SU-DHL-6 (cell line): ENCODE results near the gene GALNT17.

Experiments
- H2AFZ ChIP-seq: fragments of 200-600 bp; sonication (generic); 2 replicates; pipeline ENCODE4 v1.6.1; 2014; ENCODE audit warnings: low read depth, mild to moderate bottlenecking, moderate library complexity, mixed read lengths, antibody characterized with exemption, low read length; ENCODE audit not compliant: severe bottlenecking
- H3F3A ChIP-seq: fragments of 200-600 bp; shearing (Covaris generic); 2 replicates; pipeline ENCODE4 v1.6.0; 2016; ENCODE audit warnings: antibody characterized with exemption, mild to moderate bottlenecking; ENCODE audit not compliant: insufficient read depth
- H3K27ac ChIP-seq: fragments of 200-600 bp; sonication (generic); 2 replicates; pipeline ENCODE4 v1.5.1; 2016; ENCODE audit warnings: low read depth, mild to moderate bottlenecking, low read length, moderate library complexity, mixed read lengths
- H3K27me3 ChIP-seq: fragments of 200-600 bp; sonication (generic), shearing (Covaris generic); 2 replicates; pipeline ENCODE4 v1.6.0; 2014; ENCODE audit warnings: mild to moderate bottlenecking, low read length
- H3K36me3 ChIP-seq: fragments of 200-600 bp; sonication (generic); 2 replicates; pipeline ENCODE4 v1.6.1; 2014; ENCODE audit warnings: mild to moderate bottlenecking, low read length, mixed read lengths
- H3K4me2 ChIP-seq: fragments of 300-600, 200-600 bp; shearing (Covaris generic), sonication (generic); 2 replicates; pipeline ENCODE4 v1.6.0; 2014; ENCODE audit warnings: low read length, low read depth, mild to moderate bottlenecking; ENCODE audit not compliant: poor library complexity, severe bottlenecking
- H3K4me3 ChIP-seq: fragments of 200-600 bp; sonication (generic); 2 replicates; pipeline ENCODE4 v1.5.1; 2014; ENCODE audit warnings: antibody characterized with exemption, low read length, mild to moderate bottlenecking, mixed read lengths; ENCODE audit not compliant: insufficient read depth, poor library complexity, severe bottlenecking
- H3K79me2 ChIP-seq: fragments of 200-600 bp; sonication (generic); 2 replicates; pipeline ENCODE4 v1.6.1; 2014; ENCODE audit warnings: mild to moderate bottlenecking, low read length, moderate library complexity; ENCODE audit not compliant: insufficient read depth
- H3K9ac ChIP-seq: fragments of 200-600 bp; sonication (generic); 2 replicates; pipeline ENCODE4 v1.7.0; 2014; ENCODE audit warnings: mild to moderate bottlenecking, low read length
- H3K9me2 ChIP-seq: fragments of 200-600 bp; sonication (generic); replicated peaks from 2 replicates; pipeline ENCODE4 v1.6.1; 2014; ENCODE audit warnings: low read length; ENCODE audit not compliant: insufficient read depth
- H3K9me3 ChIP-seq: fragments of 200-600 bp; sonication (generic); 2 replicates; pipeline ENCODE4 v1.6.1; 2014; ENCODE audit warnings: low read length, mixed read lengths; ENCODE audit not compliant: insufficient read depth
- H4K20me1 ChIP-seq: fragments of 200-600 bp; sonication (generic); 2 replicates; pipeline ENCODE4 v1.6.1; 2014; ENCODE audit warnings: low read depth, mild to moderate bottlenecking, antibody characterized with exemption, low read length, moderate library complexity, mixed read lengths
- CTCF ChIP-seq: fragments of 200-600 bp; sonication (generic); IDR thresholded peaks from one replicate; pipeline ENCODE4 v1.5.1; 2017; ENCODE audit warnings: antibody characterized with exemption, mild to moderate bottlenecking, low read length, moderate library complexity; ENCODE audit not compliant: insufficient read depth, poor library complexity, severe bottlenecking
- EZH2phosphoT487 ChIP-seq: fragments of 200-600 bp; sonication (generic), shearing (Covaris generic); conservative IDR thresholded peaks from 2 replicates; pipeline ENCODE4 v1.6.1; 2018; ENCODE audit warnings: mild to moderate bottlenecking, antibody characterized with exemption, low read length, moderate library complexity, mixed read lengths

Gene GALNT17

GRCh38 chr7:71308096-71308495 lies 176.2 kb downstream of the GALNT17 start:
- H4K20me1 ChIP-seq, result no peaks in the 10 kb centered on the region
- H3K36me3 ChIP-seq, result no peaks in the 10 kb centered on the region
- no peak overlapping the region for H3K4me3 ChIP-seq
- no peaks in the 10 kb centered on the region for H3K9me2 ChIP-seq
- H2AFZ ChIP-seq, result no peak overlapping the region
- no peaks in the 10 kb centered on the region for H3K27me3 ChIP-seq
- H3K79me2 ChIP-seq, result no peaks in the 10 kb centered on the region
- peaks cover 10% of the 10 kb centered on the region; the same call in 1 of the 2 replicates for H3K9me3 ChIP-seq
- no peaks in the 10 kb centered on the region for H3F3A ChIP-seq
- no peak for TF ChIP-seq EZH2phosphoT487
- no peak for TF ChIP-seq CTCF
- no peak overlapping the region for H3K27ac ChIP-seq
- no peak overlapping the region for H3K9ac ChIP-seq
- H3K4me2 ChIP-seq, result no peak overlapping the region

GRCh38 chr7:71311576-71311975 lies 179.6 kb downstream of the GALNT17 start:
- no peaks in the 10 kb centered on the region for H3F3A ChIP-seq
- H3K79me2 ChIP-seq, result no peaks in the 10 kb centered on the region

GRCh38 chr7:71312755-71313490 lies 181.0 kb downstream of the GALNT17 start:
- H3K9me3 ChIP-seq, result peaks cover 10% of the 10 kb centered on the region; the same call in 1 of the 2 replicates
- no peaks in the 10 kb centered on the region for H3F3A ChIP-seq
- no peak overlapping the region for H3K4me3 ChIP-seq
- H2AFZ ChIP-seq, result no peak overlapping the region
- TF ChIP-seq EZH2phosphoT487, result no peak
- TF ChIP-seq CTCF, result no peak
- no peak overlapping the region for H3K4me2 ChIP-seq
- H3K27me3 ChIP-seq, result no peaks in the 10 kb centered on the region
- no peaks in the 10 kb centered on the region for H3K79me2 ChIP-seq
- no peak overlapping the region for H3K9ac ChIP-seq
- H4K20me1 ChIP-seq, result no peaks in the 10 kb centered on the region
- H3K27ac ChIP-seq, result no peak overlapping the region
- no peaks in the 10 kb centered on the region for H3K9me2 ChIP-seq
- H3K36me3 ChIP-seq, result no peaks in the 10 kb centered on the region

More at GRCh38 chr7:71311576-71311975, 179.6 kb downstream of the GALNT17 start:
- no peak overlapping the region for H2AFZ ChIP-seq
- no peak overlapping the region for H3K27ac ChIP-seq
- H3K4me2 ChIP-seq, result no peak overlapping the region
- H4K20me1 ChIP-seq, result no peaks in the 10 kb centered on the region
- H3K9me2 ChIP-seq, result no peaks in the 10 kb centered on the region
- H3K36me3 ChIP-seq, result no peaks in the 10 kb centered on the region
- TF ChIP-seq CTCF (no peak), EZH2phosphoT487 (no peak)
- no peak overlapping the region for H3K4me3 ChIP-seq
- no peaks in the 10 kb centered on the region for H3K27me3 ChIP-seq
- no peak overlapping the region for H3K9ac ChIP-seq
- peaks cover 10% of the 10 kb centered on the region; the same call in 1 of the 2 replicates for H3K9me3 ChIP-seq
